ENCODE data around the gene VIM.

GRCh38 chr10:17257466-17258321 lies 29.7 kb downstream of the VIM start:
- TF ChIP-seq EZH2 (IDR thresholded peaks at IDR 0.05; ENCODE audit: borderline replicate concordance, control insufficient read depth, low read depth, low read length) (no peak), ZBTB33 (IDR thresholded peaks at IDR 0.05) (no peak), CTCF (IDR thresholded peaks at IDR 0.05 in 2 of 3, conservative IDR thresholded peaks at IDR 0.05 in 1 of 3; ENCODE audit: control insufficient read depth in 2 of 3, extremely low read depth in 1 of 3, insufficient read depth in 1 of 3, low read depth in 3 of 3, low read length in 3 of 3) (peak; percentile 68 to 92 (median 71); a peak in 5 of 6 replicates), IRF4 (IDR thresholded peaks at IDR 0.05; ENCODE audit: low read depth, low read length) (no peak), POLR2AphosphoS5 (IDR thresholded peaks at IDR 0.05; ENCODE audit: low read length) (no peak), PAX8 (IDR thresholded peaks at IDR 0.05) (no peak), HDGF (IDR thresholded peaks at IDR 0.05) (no peak), TCF7 (IDR thresholded peaks at IDR 0.05; ENCODE audit: borderline replicate concordance) (no peak), POLR2A (IDR thresholded peaks at IDR 0.05; ENCODE audit: low read depth, low read length) (no peak), SP1 (IDR thresholded peaks at IDR 0.05; ENCODE audit: low read depth, low read length) (no peak), NR2C2 (IDR thresholded peaks at IDR 0.05; ENCODE audit: borderline replicate concordance, control insufficient read depth, insufficient read length, low read depth) (no peak), JUND (IDR thresholded peaks at IDR 0.05; ENCODE audit: low read depth, low read length) (no peak), MYC (IDR thresholded peaks at IDR 0.05; ENCODE audit: insufficient read depth, insufficient read length, insufficient replicate concordance, low read length, severe bottlenecking) (no peak), SREBF1 (IDR thresholded peaks at IDR 0.05; ENCODE audit: low read length) (no peak)
